ENCODE measurements around the gene SLC27A6. TPM values are rescaled to one million over a fixed set of nuclear protein-coding genes. Genes with fewer than 3 reads are reported as not detected.

The SLC27A6 gene
- total and polyA plus RNA-seq, 12 donors = 11.0 to 125 (median 50.0) TPM

GRCh38 chr5:129057329-129057728 is 92.0 kb downstream of the SLC27A6 start:
- no peak for DNase-seq
- no peaks in the 10 kb centered on the region for H3K27me3 ChIP-seq
- WGBS, 2 donors = 89 to 90% methylated on average over 3 of the region's 3 CpGs
- intact Hi-C loops (cut with DNase I) = loop anchor here in 3 of 10 donors (10.0 kb wide), 1 partner anchor 153 kb away; no protein-coding TSS in a partner anchor
- no peak for ATAC-seq
- no peak overlapping the region for H3K4me3 ChIP-seq
- no peak overlapping the region for H3K27ac ChIP-seq
- no peaks in the 10 kb centered on the region for H3K4me1 ChIP-seq
- H3K9me3 ChIP-seq = peaks cover 0 to 10% (median 7%) of the 10 kb centered on the region in 11 donors
- no peaks in the 10 kb centered on the region for H3K36me3 ChIP-seq
- no peak for TF ChIP-seq CTCF (IDR thresholded peaks at IDR 0.05)

DNA sequence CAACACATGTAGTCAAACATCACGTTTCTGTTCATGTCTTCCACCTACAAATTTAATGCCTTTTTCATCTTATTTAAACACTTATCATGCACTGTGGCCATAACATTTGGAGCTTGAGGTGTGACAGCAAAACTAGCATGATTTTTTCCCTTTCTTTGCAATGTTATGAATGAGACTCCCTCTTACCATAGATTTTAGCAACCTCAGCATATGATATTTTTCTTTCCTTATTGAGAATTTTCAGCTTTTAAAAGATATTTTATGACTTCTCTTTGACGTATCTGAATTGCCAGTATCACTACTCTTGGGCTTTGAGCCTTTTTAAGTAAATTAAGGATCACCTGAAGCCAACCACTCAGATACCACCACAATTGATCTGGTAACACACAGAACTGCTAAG is 96.6 kb downstream of the SLC27A6 start:
- H3K4me3 ChIP-seq = no peak overlapping the region
- intact Hi-C loops (cut with DNase I) = no loop called here
- H3K36me3 ChIP-seq = no peaks in the 10 kb centered on the region
- no peak overlapping the region for H3K27ac ChIP-seq
- H3K4me1 ChIP-seq = peaks cover 0 to 14% (median 9%) of the 10 kb centered on the region in 9 donors
- ATAC-seq (no peak), DNase-seq (no peak)
- TF ChIP-seq CTCF (IDR thresholded peaks at IDR 0.05) = no peak
- H3K9me3 ChIP-seq = peaks cover 0 to 10% (median 7%) of the 10 kb centered on the region in 11 donors
- no peaks in the 10 kb centered on the region for H3K27me3 ChIP-seq
- 74 to 82% methylated on average over 2 of the region's 2 CpGs for WGBS, 2 donors

DNA sequence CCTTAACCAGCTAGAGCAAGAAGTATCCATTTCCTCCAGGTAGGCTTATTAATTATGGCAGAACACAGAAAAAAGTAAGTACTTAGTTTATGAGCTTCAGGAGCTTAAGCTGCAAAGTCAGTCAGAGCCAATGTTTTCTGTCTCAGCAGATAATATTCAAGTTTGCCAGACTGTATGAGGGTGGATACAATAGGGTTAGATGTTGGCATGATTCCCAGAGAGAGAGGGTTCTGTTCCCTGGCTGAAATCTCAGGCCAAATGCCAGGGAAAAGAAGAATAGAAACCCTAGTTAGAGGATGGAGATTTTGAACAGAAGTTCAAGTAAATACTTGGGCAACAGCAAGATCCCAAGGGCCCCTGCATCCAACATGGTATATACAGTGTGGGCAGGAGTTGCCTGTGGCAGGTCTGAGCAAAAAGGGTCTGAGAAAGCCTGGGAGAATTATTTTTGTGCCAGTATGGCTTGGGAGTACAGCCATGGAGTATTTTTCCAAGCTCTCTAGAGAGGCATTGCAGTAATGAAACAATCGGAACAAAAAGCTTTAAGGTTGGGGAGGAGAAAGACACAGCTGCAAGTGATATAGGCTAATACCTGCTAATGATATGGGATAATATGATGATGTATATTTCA is 98.3 kb downstream of the SLC27A6 start:
- H3K9me3 ChIP-seq = no peaks in the 10 kb centered on the region

DNA sequence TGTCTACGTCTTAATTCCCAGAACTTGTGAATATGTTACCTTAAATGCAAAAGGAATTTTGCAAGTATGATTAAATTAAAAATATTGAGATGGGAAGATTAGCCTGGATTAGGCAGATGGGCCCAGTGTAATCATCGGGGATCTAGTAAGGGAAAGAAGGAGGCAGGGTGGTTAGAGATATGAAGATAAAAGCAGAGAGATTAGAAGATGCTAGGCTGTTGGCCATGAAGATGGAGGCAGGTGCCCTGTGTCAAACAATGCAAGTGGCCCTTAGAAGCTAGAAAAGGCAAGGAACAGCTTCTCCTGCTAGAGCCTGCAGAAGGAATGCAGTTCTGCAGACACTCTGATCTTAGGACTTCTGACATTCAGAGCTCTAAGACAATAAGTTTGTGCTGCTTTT is 100.4 kb downstream of the SLC27A6 start:
- Histone ChIP-seq H3K9me3 (no peaks in the 10 kb centered on the region), H3K4me1 (peaks cover 0 to 14% (median 9%) of the 10 kb centered on the region in 9 donors), H3K36me3 (no peaks in the 10 kb centered on the region), H3K4me3 (no peak overlapping the region), H3K27ac (no peak overlapping the region), H3K27me3 (no peaks in the 10 kb centered on the region)
- TF ChIP-seq CTCF (IDR thresholded peaks at IDR 0.05) = no peak
- ATAC-seq = no peak
- DNase-seq = no peak
- intact Hi-C loops (cut with DNase I) = no loop called here
- 90 to 94% methylated on average over 2 of the region's 2 CpGs for WGBS, 2 donors

More for the DNA sequence above, 98.3 kb downstream of the SLC27A6 start:
- H3K4me3 ChIP-seq = no peak overlapping the region
- no peaks in the 10 kb centered on the region for H3K36me3 ChIP-seq
- H3K27me3 ChIP-seq = no peaks in the 10 kb centered on the region
- H3K4me1 ChIP-seq = peaks cover 0 to 14% (median 9%) of the 10 kb centered on the region in 9 donors
- 17 to 29% methylated on average over 1 of the region's 1 CpG for WGBS, 2 donors
- TF ChIP-seq CTCF (IDR thresholded peaks at IDR 0.05) = no peak
- ATAC-seq = peak in 7 of 8 donors; percentile 28 to 79 (median 68)
- intact Hi-C loops (cut with DNase I) = no loop called here
- DNase-seq = peak in 1 of 2 donors; percentile 11
- H3K27ac ChIP-seq = peak overlapping the region in 1 of 10 donors; percentile 3

Data from heart right ventricle (tissue), 16 donors.